Mucosa of gallbladder (tissue), 1 donor: ENCODE measurements around the gene OXNAD1. TPM values are rescaled to one million over a fixed set of nuclear protein-coding genes. Genes with fewer than 3 reads are reported as not detected.

Source experiments
- total RNA-seq: library from RNA; stranded (reverse); gene quantifications from one replicate; pipeline ENCODE4 v1.2.1, GENCODE V29; 2021
- donor health status: DM: no; HTN: no; CAD: no.

Gene OXNAD1
- total RNA-seq, 1 donor from 2014 or later, result 15.3 TPM

Other genes with a start within 250 kb of the OXNAD1 start
- gene GALNT15, start 90.5 kb upstream of the OXNAD1 start, total RNA-seq, result 3.9 TPM
- 17.3 TPM for gene DPH3, start 269 bp upstream of the OXNAD1 start, total RNA-seq
- gene RFTN1, start 248.5 kb downstream of the OXNAD1 start, total RNA-seq, result 11.4 TPM